Right atrium auricular region (tissue), 2 donors: Measurements from ENCODE around the gene CDH18. TPM values are rescaled to one million over a fixed set of nuclear protein-coding genes. Genes with fewer than 3 reads are reported as not detected.

Experiments used
- DNase-seq: peaks from one replicate; pipeline ENCODE4 v3.0.0-alpha.2; 2019; ENCODE audit warnings: low spot score
- H3K27ac ChIP-seq, 2 donors: fragments of 200-600 bp; sonication (generic); 1 replicate in 1 of 2; 2 replicates in 1 of 2; pipeline ENCODE4 v1.5.1; 2016 to 2019
- H3K27me3 ChIP-seq, 2 donors: fragments of 200-600 bp; sonication (generic); one replicate each; pipeline versions ENCODE4 v1.5.1 to v1.6.0; 2017 to 2019
- H3K36me3 ChIP-seq: fragments of 200-600 bp; sonication (generic); one replicate; pipeline ENCODE4 v1.5.1; 2016
- H3K4me1 ChIP-seq, 2 donors: fragments of 200-600 bp; sonication (generic); one replicate each; pipeline versions ENCODE4 v1.5.1 to v1.6.0; 2017 to 2019
- H3K4me3 ChIP-seq, 2 donors: fragments of 200-600 bp; sonication (generic); 1 replicate in 1 of 2; 2 replicates in 1 of 2; pipeline ENCODE4 v1.5.1; 2017 to 2019; ENCODE audit warnings: mild to moderate bottlenecking in 1 of 2, moderate library complexity in 1 of 2
- H3K9me3 ChIP-seq, 2 donors: fragments of 200-600 bp; sonication (generic); one replicate each; pipeline ENCODE4 v1.5.1; 2019
- CTCF ChIP-seq, 2 donors: fragments of 200-600 bp; sonication (generic); IDR thresholded peaks; one replicate each; pipeline ENCODE4 v1.5.1; 2019; ENCODE audit warnings: antibody characterized with exemption in 2 of 2
- total RNA-seq, 2 donors: library from RNA; depleted of rRNA; stranded (reverse); fragments of >200 nt; gene quantifications; one replicate each; pipeline ENCODE4 v1.1.0, GENCODE V29; 2016

The CDH18 gene
- total RNA-seq, 2 donors from 2014 or later, result not detected

GRCh38 chr5:19564036-19564435, 424.0 kb downstream of the CDH18 start:
- Histone ChIP-seq H3K27ac (no peak overlapping the region), H3K27me3 (no peaks in the 10 kb centered on the region), H3K4me3 (no peak overlapping the region), H3K4me1 (no peaks in the 10 kb centered on the region), H3K36me3 (no peaks in the 10 kb centered on the region), H3K9me3 (peaks cover 0 to 7% of the 10 kb centered on the region in 2 donors)
- DNase-seq, result no peak
- no peak for TF ChIP-seq CTCF (IDR thresholded peaks at IDR 0.05)

- H3K36me3 ChIP-seq, result no peaks in the 10 kb centered on the region
- H3K27ac ChIP-seq, result no peak overlapping the region
- no peak for TF ChIP-seq CTCF (IDR thresholded peaks at IDR 0.05)
- no peak overlapping the region for H3K4me3 ChIP-seq
- no peaks in the 10 kb centered on the region for H3K9me3 ChIP-seq
- H3K27me3 ChIP-seq, result no peaks in the 10 kb centered on the region
- H3K4me1 ChIP-seq, result no peaks in the 10 kb centered on the region
- no peak for DNase-seq
Measured at GRCh38 chr5:19555876-19556275, 432.1 kb downstream of the CDH18 start.

- no peak for TF ChIP-seq CTCF (IDR thresholded peaks at IDR 0.05)
- no peaks in the 10 kb centered on the region for H3K36me3 ChIP-seq
- H3K27me3 ChIP-seq, result no peaks in the 10 kb centered on the region
- H3K27ac ChIP-seq, result no peak overlapping the region
- no peak overlapping the region for H3K4me3 ChIP-seq
- H3K4me1 ChIP-seq, result no peaks in the 10 kb centered on the region
- no peaks in the 10 kb centered on the region for H3K9me3 ChIP-seq
- no peak for DNase-seq
Measured at GRCh38 chr5:19555436-19555835, 432.6 kb downstream of the CDH18 start.

- no peaks in the 10 kb centered on the region for H3K36me3 ChIP-seq
- no peaks in the 10 kb centered on the region for H3K9me3 ChIP-seq
- TF ChIP-seq CTCF (IDR thresholded peaks at IDR 0.05), result no peak
- H3K4me3 ChIP-seq, result no peak overlapping the region
- H3K27ac ChIP-seq, result no peak overlapping the region
- no peaks in the 10 kb centered on the region for H3K4me1 ChIP-seq
- no peaks in the 10 kb centered on the region for H3K27me3 ChIP-seq
- no peak for DNase-seq
Measured at GRCh38 chr5:19554524-19554923, 433.5 kb downstream of the CDH18 start.

GRCh38 chr5:19547640-19548039, 440.4 kb downstream of the CDH18 start:
- no peaks in the 10 kb centered on the region for H3K27me3 ChIP-seq
- no peaks in the 10 kb centered on the region for H3K4me1 ChIP-seq
- no peak overlapping the region for H3K27ac ChIP-seq
- H3K36me3 ChIP-seq, result no peaks in the 10 kb centered on the region
- DNase-seq, result no peak
- H3K4me3 ChIP-seq, result no peak overlapping the region
- TF ChIP-seq CTCF (IDR thresholded peaks at IDR 0.05), result no peak
- H3K9me3 ChIP-seq, result no peaks in the 10 kb centered on the region

- Histone ChIP-seq H3K27ac (no peak overlapping the region), H3K4me1 (no peaks in the 10 kb centered on the region), H3K27me3 (no peaks in the 10 kb centered on the region), H3K4me3 (no peak overlapping the region), H3K36me3 (no peaks in the 10 kb centered on the region), H3K9me3 (no peaks in the 10 kb centered on the region)
- TF ChIP-seq CTCF (IDR thresholded peaks at IDR 0.05), result no peak
- DNase-seq, result no peak
Measured at GRCh38 chr5:19546521-19546920, 441.5 kb downstream of the CDH18 start.
